DOHH2 (cell line): ENCODE data around the gene NTMT1.

Source experiments
- EZH2phosphoT487 ChIP-seq: fragments of 200-600 bp; sonication (generic); IDR thresholded peaks from 2 replicates; pipeline ENCODE4 v1.6.1; 2017; ENCODE audit warnings: borderline replicate concordance, mild to moderate bottlenecking, antibody characterized with exemption, low read length, moderate library complexity, mixed read lengths
- TF ChIP-seq, protein P1 (sequence below): fragments of 200-600 bp; sonication (generic); IDR thresholded peaks from one replicate; pipeline ENCODE4 v1.5.1; 2014; ENCODE audit warnings: antibody characterized with exemption, mild to moderate bottlenecking, low read depth, low read length; ENCODE audit not compliant: poor library complexity, severe bottlenecking

- TF ChIP-seq, protein P1, sequence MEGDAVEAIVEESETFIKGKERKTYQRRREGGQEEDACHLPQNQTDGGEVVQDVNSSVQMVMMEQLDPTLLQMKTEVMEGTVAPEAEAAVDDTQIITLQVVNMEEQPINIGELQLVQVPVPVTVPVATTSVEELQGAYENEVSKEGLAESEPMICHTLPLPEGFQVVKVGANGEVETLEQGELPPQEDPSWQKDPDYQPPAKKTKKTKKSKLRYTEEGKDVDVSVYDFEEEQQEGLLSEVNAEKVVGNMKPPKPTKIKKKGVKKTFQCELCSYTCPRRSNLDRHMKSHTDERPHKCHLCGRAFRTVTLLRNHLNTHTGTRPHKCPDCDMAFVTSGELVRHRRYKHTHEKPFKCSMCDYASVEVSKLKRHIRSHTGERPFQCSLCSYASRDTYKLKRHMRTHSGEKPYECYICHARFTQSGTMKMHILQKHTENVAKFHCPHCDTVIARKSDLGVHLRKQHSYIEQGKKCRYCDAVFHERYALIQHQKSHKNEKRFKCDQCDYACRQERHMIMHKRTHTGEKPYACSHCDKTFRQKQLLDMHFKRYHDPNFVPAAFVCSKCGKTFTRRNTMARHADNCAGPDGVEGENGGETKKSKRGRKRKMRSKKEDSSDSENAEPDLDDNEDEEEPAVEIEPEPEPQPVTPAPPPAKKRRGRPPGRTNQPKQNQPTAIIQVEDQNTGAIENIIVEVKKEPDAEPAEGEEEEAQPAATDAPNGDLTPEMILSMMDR, result no peak
- no peak for TF ChIP-seq EZH2phosphoT487
Measured at GRCh38 chr9:129648092-129648763, 22.3 kb downstream of the NTMT1 start.
